HG02970 (cell line): ENCODE data around the gene WDR77.
A peak's percentile ranks its signal among the peaks of the same experiment; 100 is the strongest.

ENCODE experiments used
- ATAC-seq: cut with Tn5 transposase; IDR thresholded peaks from one replicate; pipeline ENCODE4 v1.9.1; 2021; ENCODE audit warnings: mild to moderate bottlenecking, moderate library complexity, moderate number of reproducible peaks; ENCODE audit not compliant: unreplicated experiment, low FRiP score

The WDR77 gene

DNA sequence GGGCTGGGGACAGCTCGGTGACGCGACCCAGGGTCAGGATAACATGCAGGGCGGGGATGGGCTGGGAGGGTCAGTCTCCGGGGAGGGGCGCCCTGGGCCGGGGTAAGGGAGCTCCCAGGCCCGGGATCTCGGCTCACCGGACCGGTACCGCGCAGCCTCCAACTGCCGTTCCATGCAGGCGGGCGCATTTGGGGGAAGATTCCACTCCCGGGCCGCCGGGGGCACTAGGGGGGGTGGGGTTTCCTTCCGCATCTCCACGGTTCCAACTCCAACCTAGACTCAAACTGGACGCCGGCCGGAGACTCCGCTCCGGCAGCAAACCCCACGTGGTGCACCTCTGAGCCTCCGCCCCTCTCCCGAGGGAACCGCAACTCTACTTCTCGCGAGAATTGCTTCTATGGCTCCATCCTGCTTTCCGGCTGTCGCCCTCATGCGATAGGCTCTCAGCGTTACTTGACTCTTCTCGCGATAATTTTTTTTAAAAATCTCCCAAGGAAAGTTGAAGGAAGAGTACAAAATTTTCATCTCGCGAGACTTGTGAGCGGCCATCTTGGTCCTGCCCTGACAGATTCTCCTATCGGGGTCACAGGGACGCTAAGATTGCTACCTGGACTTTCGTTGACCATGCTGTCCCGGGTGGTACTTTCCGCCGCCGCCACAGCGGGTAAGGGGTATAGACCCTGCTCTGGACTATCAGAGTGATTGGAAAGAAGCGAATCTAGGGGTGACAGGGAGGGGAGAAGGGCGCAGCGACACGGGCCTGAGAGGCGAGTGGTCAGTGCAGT, at the start of gene WDR77, which contains the start of gene ATP5PB:
Gene WDR77 (minus strand): TSS at position 339 of the 785 bp plus-strand sequence. CDS start 87 bp downstream, at position 252.
Gene ATP5PB (plus strand): TSS at position 547 of the 785 bp plus-strand sequence. CDS start 78 bp downstream, at position 625.
- peak; percentile 94 for ATAC-seq

DNA sequence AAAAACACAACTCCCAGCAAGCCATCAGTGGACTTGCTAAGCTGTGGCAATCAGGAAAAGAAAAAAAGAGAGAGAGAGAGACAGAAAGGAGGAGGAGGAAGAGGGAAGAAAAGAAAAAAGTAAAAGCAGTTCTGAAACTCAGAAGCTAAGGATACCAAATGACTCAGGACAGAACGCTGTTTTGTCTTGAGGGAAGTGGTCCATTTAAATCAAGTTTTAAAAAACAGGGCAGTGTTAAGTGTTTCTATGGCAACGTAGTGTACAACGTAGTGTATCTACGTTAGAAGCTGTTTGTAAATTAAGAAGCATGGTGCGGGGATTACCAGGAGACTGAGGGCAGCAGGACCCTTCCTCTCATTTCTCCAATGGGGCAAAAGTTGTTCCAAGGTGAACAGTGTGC, 48.5 kb upstream of the WDR77 start:
- no peak for ATAC-seq

GRCh38 chr1:111496398-111496797, 47.3 kb upstream of the WDR77 start:
- no peak for ATAC-seq

GRCh38 chr1:111491070-111491469, 42.0 kb upstream of the WDR77 start:
- no peak for ATAC-seq

DNA sequence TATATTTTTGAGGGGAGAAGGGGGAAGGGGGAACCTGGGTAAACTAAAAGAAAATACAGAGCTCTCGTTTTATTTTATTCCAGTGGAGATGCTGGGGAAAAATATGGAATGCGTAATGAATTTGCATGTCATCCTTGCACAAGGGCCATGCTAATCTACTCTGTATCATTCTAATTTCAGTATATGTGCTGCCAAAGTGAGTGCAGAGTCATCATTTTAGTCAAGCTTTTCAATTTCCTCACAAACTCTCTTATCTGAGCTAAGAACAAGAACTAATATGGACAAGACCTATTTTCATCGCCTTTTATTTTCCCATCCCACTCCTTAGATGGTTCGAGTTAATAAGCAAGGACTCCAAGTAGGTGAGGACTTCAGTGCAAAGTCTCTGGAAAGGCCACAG, 41.2 kb upstream of the WDR77 start:
- no peak for ATAC-seq

- ATAC-seq, result no peak
Observed at GRCh38 chr1:111489604-111490003, 40.5 kb upstream of the WDR77 start.

GRCh38 chr1:111488669-111489068, 39.6 kb upstream of the WDR77 start:
- no peak for ATAC-seq

- ATAC-seq, result no peak
Observed at GRCh38 chr1:111487133-111487532, 38.1 kb upstream of the WDR77 start.

- no peak for ATAC-seq
Observed at GRCh38 chr1:111486431-111486830, 37.4 kb upstream of the WDR77 start.

DNA sequence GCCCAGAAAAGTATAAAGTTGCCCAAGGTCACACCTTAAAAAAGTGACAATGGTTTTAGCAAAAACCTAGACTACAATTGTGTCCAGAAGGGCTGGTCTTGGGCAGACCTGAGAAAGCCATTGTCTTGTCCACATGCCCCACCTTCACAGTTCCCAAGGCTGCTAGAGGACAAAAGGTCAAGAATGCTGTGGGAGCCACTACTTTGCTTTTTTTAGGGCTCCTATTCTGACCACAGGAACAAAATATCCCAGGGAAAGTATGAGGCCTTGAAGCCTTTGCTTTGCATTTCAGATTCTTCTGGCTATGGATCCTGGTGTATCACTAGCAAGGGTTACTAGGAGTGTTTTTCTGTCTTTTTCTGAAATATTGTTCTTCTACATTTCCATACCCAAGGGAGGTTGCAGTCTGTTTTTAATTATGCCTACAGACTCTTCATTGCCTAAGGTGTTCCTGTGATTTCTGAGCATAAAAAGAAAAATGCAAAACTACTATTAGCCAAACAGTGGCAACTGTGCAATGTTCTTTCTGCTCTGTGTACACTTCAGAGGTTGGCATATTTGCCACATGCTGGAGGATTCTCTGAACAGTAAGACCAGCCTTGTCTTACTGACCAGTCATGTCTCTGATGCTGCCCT, 35.5 kb upstream of the WDR77 start:
- no peak for ATAC-seq

- no peak for ATAC-seq
Observed at GRCh38 chr1:111483876-111484275, 34.8 kb upstream of the WDR77 start.

GRCh38 chr1:111483166-111483565, 34.1 kb upstream of the WDR77 start:
- no peak for ATAC-seq

DNA sequence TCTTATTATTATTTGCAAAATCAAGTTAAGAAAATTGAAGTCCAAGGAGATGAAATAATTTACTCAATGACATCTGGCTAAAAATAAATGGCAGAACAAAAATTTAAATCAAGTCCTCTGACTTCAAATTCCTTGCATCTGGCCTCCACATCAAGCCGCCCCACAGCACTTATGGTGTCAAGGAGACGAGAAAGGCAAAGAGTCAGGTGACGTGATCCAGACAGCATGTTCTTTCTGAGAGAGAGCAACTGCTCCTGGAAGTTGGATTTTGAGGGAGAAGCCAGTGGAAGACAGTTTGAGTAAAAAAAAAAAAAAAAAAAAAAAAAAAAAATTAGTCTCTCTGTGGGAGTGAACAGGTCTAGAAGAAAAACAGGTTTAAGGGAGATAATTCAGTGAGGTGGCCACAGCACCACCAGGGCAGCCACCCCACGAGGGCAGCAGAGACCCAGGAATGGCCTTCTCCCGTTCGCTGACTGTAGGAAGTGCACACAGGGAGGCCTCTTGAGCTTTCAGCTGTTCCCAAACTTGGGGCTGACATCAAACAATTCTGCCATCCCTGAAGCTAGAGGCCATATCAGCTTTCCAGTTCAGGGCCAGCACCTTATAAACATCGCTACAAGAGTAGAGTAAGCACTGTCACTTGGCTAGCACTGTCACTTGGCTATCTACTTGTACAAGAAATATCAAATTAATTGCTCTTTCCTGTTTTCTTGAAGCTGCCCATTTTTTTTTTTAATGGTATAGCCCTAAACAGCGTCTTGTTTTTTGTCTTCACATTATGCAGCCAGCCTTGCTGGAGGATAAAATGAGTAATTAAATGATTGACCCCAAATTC, 32.5 kb upstream of the WDR77 start:
- no peak for ATAC-seq

GRCh38 chr1:111480674-111481073, 31.6 kb upstream of the WDR77 start:
- ATAC-seq, result no peak

GRCh38 chr1:111476761-111477309, 27.8 kb upstream of the WDR77 start:
- ATAC-seq, result no peak

DNA sequence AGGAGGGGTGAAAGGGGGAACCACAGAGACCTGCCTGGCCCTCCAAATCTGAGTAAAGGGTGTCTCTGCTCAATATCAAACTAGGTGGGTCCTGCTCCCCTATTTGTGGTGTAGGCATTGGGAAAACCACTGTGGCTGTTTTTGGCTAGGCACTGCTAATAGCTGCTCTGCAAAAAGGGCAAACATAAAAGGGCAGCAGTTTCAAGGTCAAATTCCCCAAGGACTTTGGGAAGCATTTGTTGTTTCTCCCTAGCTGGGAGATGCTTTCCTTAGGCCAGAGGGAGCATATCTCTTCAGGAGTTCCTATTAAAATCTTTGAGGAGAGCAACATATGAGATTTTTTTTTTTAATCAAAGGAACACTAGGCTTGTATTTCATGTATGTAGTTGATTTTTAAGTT, 27.2 kb upstream of the WDR77 start:
- no peak for ATAC-seq

- no peak for ATAC-seq
Observed at GRCh38 chr1:111475701-111476100, 26.6 kb upstream of the WDR77 start.

- ATAC-seq, result no peak
Observed at GRCh38 chr1:111474521-111474920, 25.5 kb upstream of the WDR77 start.

- ATAC-seq, result no peak
Observed at GRCh38 chr1:111474106-111474505, 25.1 kb upstream of the WDR77 start.

DNA sequence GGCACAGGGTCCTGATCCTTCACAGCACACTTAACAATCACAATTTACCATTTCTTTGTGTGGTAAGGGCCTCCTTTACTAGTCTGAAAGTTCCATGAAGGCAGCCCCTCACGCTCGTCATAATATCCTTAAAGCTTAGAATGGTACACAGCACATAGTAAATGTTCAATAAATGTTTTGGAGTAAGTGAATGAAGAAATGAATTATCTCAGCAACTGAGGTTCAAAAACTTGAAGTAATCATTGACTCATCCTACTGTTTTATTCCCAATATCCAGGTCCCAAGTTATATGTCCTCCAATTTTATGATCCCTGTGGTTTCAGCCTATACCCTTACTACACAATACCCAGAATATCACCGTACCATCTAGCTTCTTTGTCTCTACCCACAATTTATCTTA, 22.5 kb upstream of the WDR77 start:
- ATAC-seq, result no peak

GRCh38 chr1:111471012-111471411, 22.0 kb upstream of the WDR77 start:
- no peak for ATAC-seq
